Islet of Langerhans (tissue), 1 donor: ENCODE results near the gene ANO8.
"Not testable (repeated sequence)": the region's sequence is repeated elsewhere in the genome, so short reads cannot be mapped to it uniquely, and the experiment has no call there.

Experiments
- FAIRE-seq: peaks from one replicate; lab custom pipeline; 2011; peaks lifted over from hg19 to GRCh38; lab: Jason Lieb, UNC

The ANO8 gene

GRCh38 chr19:17334414-17335409, at the start of gene ANO8:
TSS of gene ANO8 (minus strand) at chr19:17334855. CDS start at chr19:17334670, 185 bp downstream.
- FAIRE-seq, result no peak

- FAIRE-seq, result no peak
Measured at GRCh38 chr19:17380426-17381138, 45.9 kb upstream of the ANO8 start.

- FAIRE-seq, result no peak
Measured at GRCh38 chr19:17379221-17379631, 44.6 kb upstream of the ANO8 start.

GRCh38 chr19:17378271-17378670, 43.6 kb upstream of the ANO8 start:
- no peak for FAIRE-seq

GRCh38 chr19:17376935-17377600, 42.4 kb upstream of the ANO8 start, which contains the start of gene PLVAP:
TSS of gene PLVAP (minus strand) at chr19:17377342. CDS start at chr19:17377288, 54 bp downstream.
- no peak for FAIRE-seq

- no peak for FAIRE-seq
Measured at GRCh38 chr19:17370026-17370587, 35.5 kb upstream of the ANO8 start.

GRCh38 chr19:17365361-17365760, 30.7 kb upstream of the ANO8 start:
- no peak for FAIRE-seq

GRCh38 chr19:17363852-17364605, 29.4 kb upstream of the ANO8 start:
- not testable (repeated sequence) for FAIRE-seq

GRCh38 chr19:17359905-17360800, 25.5 kb upstream of the ANO8 start:
- FAIRE-seq, result no peak

GRCh38 chr19:17358395-17358794, 23.7 kb upstream of the ANO8 start:
- FAIRE-seq, result no peak

- FAIRE-seq, result no peak
Measured at GRCh38 chr19:17357724-17358123, 23.1 kb upstream of the ANO8 start.

GRCh38 chr19:17357078-17357666, 22.5 kb upstream of the ANO8 start:
- FAIRE-seq, result no peak

GRCh38 chr19:17353386-17353785, 18.7 kb upstream of the ANO8 start:
- FAIRE-seq, result no peak

GRCh38 chr19:17352608-17353280, 18.1 kb upstream of the ANO8 start:
- no peak for FAIRE-seq

GRCh38 chr19:17351815-17352435, 17.3 kb upstream of the ANO8 start:
- FAIRE-seq, result no peak

- no peak for FAIRE-seq
Measured at GRCh38 chr19:17348700-17349099, 14.0 kb upstream of the ANO8 start.

GRCh38 chr19:17347877-17348276, 13.2 kb upstream of the ANO8 start:
- no peak for FAIRE-seq

GRCh38 chr19:17347361-17347760, 12.7 kb upstream of the ANO8 start:
- FAIRE-seq, result no peak

GRCh38 chr19:17346109-17346671, 11.5 kb upstream of the ANO8 start:
- no peak for FAIRE-seq
